PC-9 (cell line): ENCODE data around the gene SUN3. TPM values are rescaled to one million over a fixed set of nuclear protein-coding genes. Genes with fewer than 3 reads are reported as not detected.

Experiments used
- BruUV-seq: library from RNA; stranded (reverse); fragments of 400-500 nt; replicated peaks from 2 replicates; lab custom pipeline; 2021; lab: Mats Ljungman, UMichigan
- CTCF ChIA-PET: fragments of 300-600 bp; sonication (Branson Sonifier 250); formaldehyde crosslinking; loops from one replicate; lab custom pipeline; 2022; ENCODE audit warnings: antibody characterized with exemption; lab: Charles Lee
- POLR2A ChIA-PET: fragments of 300-600 bp; sonication (Branson Sonifier 250); formaldehyde crosslinking; loops from one replicate; lab custom pipeline; 2022; ENCODE audit warnings: antibody characterized with exemption; ENCODE audit not compliant: unreplicated experiment; lab: Charles Lee
- DNase-seq, 2 experiments: peaks; one replicate each; pipeline versions ENCODE4 v3.0.0 to v3.0.0-alpha.2; 2015 to 2022; ENCODE audit warnings: mixed read lengths in 1 of 2
- H2AFZ ChIP-seq: fragments of 200-600 bp; sonication (generic); 2 replicates; pipeline ENCODE4 v1.8.1; 2017; ENCODE audit warnings: antibody characterized with exemption
- H3F3A ChIP-seq: fragments of 200-600 bp; sonication (generic); 2 replicates; pipeline ENCODE4 v1.8.1; 2017; ENCODE audit warnings: antibody characterized with exemption, mild to moderate bottlenecking, low read depth; ENCODE audit not compliant: insufficient read depth
- H3K27ac ChIP-seq: fragments of 200-600 bp; sonication (generic); 2 replicates; pipeline ENCODE4 v1.6.1; 2016; ENCODE audit warnings: mixed run types
- H3K27me3 ChIP-seq: fragments of 200-600 bp; sonication (generic); 2 replicates; pipeline ENCODE4 v1.6.1; 2016; ENCODE audit warnings: low read depth, mixed run types; ENCODE audit not compliant: insufficient read depth
- H3K36me3 ChIP-seq: fragments of 200-600 bp; sonication (generic); 2 replicates; pipeline ENCODE4 v1.6.1; 2016; ENCODE audit warnings: low read depth, mixed run types
- H3K4me1 ChIP-seq: fragments of 200-600 bp; sonication (generic); replicated peaks from 2 replicates; pipeline ENCODE4 v1.6.1; 2016; ENCODE audit warnings: mixed run types; ENCODE audit not compliant: insufficient read depth
- H3K4me2 ChIP-seq: fragments of 200-600 bp; sonication (generic); 2 replicates; pipeline ENCODE4 v1.6.1; 2017; ENCODE audit warnings: mixed run types
- H3K4me3 ChIP-seq: fragments of 200-600 bp; sonication (generic); 2 replicates; pipeline ENCODE4 v1.6.1; 2016; ENCODE audit warnings: mixed run types
- H3K79me2 ChIP-seq: fragments of 200-600 bp; sonication (generic); 2 replicates; pipeline ENCODE4 v1.6.1; 2017; ENCODE audit warnings: low read depth, mixed run types
- H3K9me2 ChIP-seq: fragments of 200-600 bp; sonication (generic); 2 replicates; pipeline ENCODE4 v1.8.1; 2017; ENCODE audit warnings: mild to moderate bottlenecking; ENCODE audit not compliant: insufficient read depth
- H3K9me3 ChIP-seq: fragments of 200-600 bp; sonication (generic); 2 replicates; pipeline ENCODE4 v1.8.1; 2016; ENCODE audit warnings: low read depth; ENCODE audit not compliant: insufficient read depth
- H4K20me1 ChIP-seq: fragments of 200-600 bp; sonication (generic); 2 replicates; pipeline ENCODE4 v1.8.1; 2017; ENCODE audit not compliant: insufficient read depth
- CTCF ChIP-seq: fragments of 200-600 bp; sonication (generic); conservative IDR thresholded peaks from 2 replicates; pipeline ENCODE4 v1.6.1; 2017; ENCODE audit warnings: mixed run types, antibody characterized with exemption, mild to moderate bottlenecking, moderate library complexity
- EZH2 ChIP-seq: fragments of 200-600 bp; sonication (generic); IDR thresholded peaks from 2 replicates; pipeline ENCODE4 v1.8.0; 2017; ENCODE audit warnings: antibody characterized with exemption, low read depth
- intact Hi-C: fragments of 100-400 bp; cut with micrococcal nuclease; formaldehyde crosslinking; loops from one replicate; pipeline ENCODE4 v1.10.0; 2022; ENCODE audit not compliant: unreplicated experiment
- total RNA-seq: library from RNA; stranded (reverse); gene quantifications from 2 replicates; pipeline ENCODE4 v1.2.3, GENCODE V29; 2021

The SUN3 gene
- total RNA-seq, 1 experiment from 2014 or later, result 0.24 TPM

- Histone ChIP-seq H3K27me3 (no peaks in the 10 kb centered on the region), H3K4me2 (peak overlapping the region; percentile 14), H3K4me1 (peaks cover 23% of the 10 kb centered on the region), H3K9me3 (no peaks in the 10 kb centered on the region), H3K9me2 (no peaks in the 10 kb centered on the region), H3K79me2 (no peaks in the 10 kb centered on the region), H2AFZ (no peak overlapping the region), H3K4me3 (no peak overlapping the region), H3K27ac (peak overlapping the region; percentile 73), H3K36me3 (no peaks in the 10 kb centered on the region), H4K20me1 (no peaks in the 10 kb centered on the region), H3F3A (peaks cover 11% of the 10 kb centered on the region; the same call in 1 of the 2 replicates)
- ChIA-PET CTCF (interaction anchor here (1.9 kb wide), 1 partner anchor 676 kb away, joined by 12 read pairs; no protein-coding TSS in a partner anchor), POLR2A (no interaction called here)
- intact Hi-C loops, result loop anchor here (10.0 kb wide), 1 partner anchor 117 kb away; no protein-coding TSS in a partner anchor
- BruUV-seq, result no TSS peak
- DNase-seq, result no peak
- TF ChIP-seq CTCF (no peak), EZH2 (no peak)
These were observed 86.8 kb downstream of the SUN3 start for GRCh38 chr7:47942132-47942531.

GRCh38 chr7:47941136-47941844 lies 87.6 kb downstream of the SUN3 start:
- intact Hi-C loops, result loop anchor here (10.0 kb wide), 1 partner anchor 116 kb away; no protein-coding TSS in a partner anchor
- Histone ChIP-seq H2AFZ (no peak overlapping the region), H3K27ac (peak overlapping the region; percentile 73), H3K79me2 (no peaks in the 10 kb centered on the region), H3F3A (peaks cover 11% of the 10 kb centered on the region; the same call in 1 of the 2 replicates), H3K4me1 (peaks cover 23% of the 10 kb centered on the region), H3K9me2 (no peaks in the 10 kb centered on the region), H3K27me3 (no peaks in the 10 kb centered on the region), H4K20me1 (no peaks in the 10 kb centered on the region), H3K36me3 (no peaks in the 10 kb centered on the region), H3K4me2 (peak overlapping the region; percentile 14), H3K4me3 (no peak overlapping the region), H3K9me3 (no peaks in the 10 kb centered on the region)
- no peak for TF ChIP-seq CTCF
- no peak for TF ChIP-seq EZH2
- DNase-seq, result peak in 1 of 2 experiments; percentile 86
- ChIA-PET CTCF (interaction anchor here (0.6 to 1.9 kb wide), 3 partner anchors 43 to 675 kb away, joined by 3 to 12 read pairs (median 4); no protein-coding TSS in a partner anchor), POLR2A (no interaction called here)
- no TSS peak for BruUV-seq

- no peaks in the 10 kb centered on the region for H3K36me3 ChIP-seq
- H3K27me3 ChIP-seq, result no peaks in the 10 kb centered on the region
- no peak overlapping the region for H3K4me3 ChIP-seq
- H3K79me2 ChIP-seq, result no peaks in the 10 kb centered on the region
- DNase-seq, result no peak
- TF ChIP-seq CTCF (no peak), EZH2 (no peak)
- no peak overlapping the region for H2AFZ ChIP-seq
- intact Hi-C loops, result loop anchor here (10.0 kb wide), 1 partner anchor 116 kb away; no protein-coding TSS in a partner anchor
- H3F3A ChIP-seq, result peaks cover 11% of the 10 kb centered on the region; the same call in 1 of the 2 replicates
- peaks cover 23% of the 10 kb centered on the region for H3K4me1 ChIP-seq
- H3K9me3 ChIP-seq, result no peaks in the 10 kb centered on the region
- no peaks in the 10 kb centered on the region for H4K20me1 ChIP-seq
- H3K4me2 ChIP-seq, result no peak overlapping the region; the same call in 1 of the 2 replicates
- H3K9me2 ChIP-seq, result no peaks in the 10 kb centered on the region
- ChIA-PET POLR2A (no interaction called here), CTCF (interaction anchor here (0.6 to 1.9 kb wide), 2 partner anchors 42 to 674 kb away, joined by 4 to 12 read pairs (median 5); no protein-coding TSS in a partner anchor)
- BruUV-seq, result no TSS peak
- 0 out of 2 replicates have a peak overlapping the region, but pooled peaks have one; percentile 73 for H3K27ac ChIP-seq
These were observed 88.6 kb downstream of the SUN3 start for GRCh38 chr7:47940088-47941013.
